C1 segment of cervical spinal cord (tissue), 14 donors: Measurements from ENCODE around the gene ZNF273.
"Not testable (repeated sequence)": the region's sequence is repeated elsewhere in the genome, so short reads cannot be mapped to it uniquely, and the experiment has no call there.

Experiments
- DNase-seq, 14 donors: peaks; one replicate each; lab custom pipeline; 2025; lab: John Stamatoyannopoulos, UW

The ZNF273 gene

DNA sequence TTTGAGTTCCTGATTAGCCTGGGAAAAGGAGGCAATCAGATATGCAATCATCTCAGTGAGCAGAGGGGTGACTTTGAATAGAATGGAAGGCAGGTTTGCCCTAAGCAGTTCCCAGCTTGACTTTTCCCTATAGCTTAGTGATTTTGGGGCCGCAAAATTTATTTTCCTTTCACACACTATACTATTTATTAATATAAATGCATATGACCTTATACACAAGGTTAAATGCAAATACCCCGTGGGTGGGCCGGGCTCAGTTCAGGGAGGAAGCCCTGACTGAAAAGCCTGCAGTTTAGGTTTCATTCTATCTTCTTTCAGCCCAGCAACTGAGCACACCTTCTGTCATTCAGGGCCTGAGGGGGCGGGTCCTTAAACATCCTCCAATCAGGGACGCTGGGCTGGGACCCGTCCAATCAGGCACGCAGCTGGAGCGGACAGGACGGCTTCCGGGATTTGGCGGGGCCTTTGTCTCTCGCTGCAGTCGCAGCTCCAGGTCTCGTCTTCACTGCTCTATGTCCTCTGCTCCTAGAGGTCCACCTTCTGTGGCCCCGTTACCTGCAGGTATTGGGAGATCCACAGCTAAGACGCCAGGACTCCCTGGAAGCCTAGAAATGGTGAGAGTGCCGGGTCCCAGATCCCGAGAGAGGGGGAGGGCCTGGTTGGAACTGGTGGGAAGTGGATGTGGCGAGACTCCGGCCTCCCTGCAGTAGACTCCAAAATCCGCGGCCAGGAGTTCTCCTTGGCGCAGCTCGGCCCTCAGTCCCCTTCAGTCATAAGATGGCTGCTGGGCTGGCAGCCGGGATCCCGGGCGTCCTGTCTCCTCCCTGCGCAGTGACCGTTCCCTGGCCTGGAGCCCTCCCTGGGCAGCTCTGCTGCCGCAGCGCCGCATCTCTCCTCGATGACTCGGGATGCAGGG, at the start of gene ZNF273:
Gene ZNF273, plus strand, starts transcription at position 468 of the 916 bp plus-strand sequence. Its CDS starts 45 bp downstream, at position 513.
- DNase-seq: peak; percentile 23 to 90 (median 82)

DNA sequence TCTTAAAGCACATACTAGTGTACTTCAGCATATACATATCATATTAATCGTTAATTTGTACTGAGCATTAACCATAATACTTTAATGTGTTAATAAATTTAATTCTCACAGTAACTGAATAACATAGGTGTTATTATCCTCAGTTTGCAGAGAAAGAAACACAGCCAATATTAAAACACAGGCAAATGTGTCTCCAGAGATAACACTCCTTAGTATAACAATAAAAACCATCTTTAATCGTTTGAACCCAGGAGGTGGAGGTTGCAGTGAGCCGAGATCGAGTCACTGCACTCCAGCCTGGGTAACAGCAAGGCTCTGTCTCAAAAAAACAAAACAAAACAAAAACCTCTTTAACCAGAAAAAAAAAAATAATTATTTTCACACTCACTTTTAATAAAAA, 49.4 kb upstream of the ZNF273 start:
- DNase-seq: no peak

DNA sequence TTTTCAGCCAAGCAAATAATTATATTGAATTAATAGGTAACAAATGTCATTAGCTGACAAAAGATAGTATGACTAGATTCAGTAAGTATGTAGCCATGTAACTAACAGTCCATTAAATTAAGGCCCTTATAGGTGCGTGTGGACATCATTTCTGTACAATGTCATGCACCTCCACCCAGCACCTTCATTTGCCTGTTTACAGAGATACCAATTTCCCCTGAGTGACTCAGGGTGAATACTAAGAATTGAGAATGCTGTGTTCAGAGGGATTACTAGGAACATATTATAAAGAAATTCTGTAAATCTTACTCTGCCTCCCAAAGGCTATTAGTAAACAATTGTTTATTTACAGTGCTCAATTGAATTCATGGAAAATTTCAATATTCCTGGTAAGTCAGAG, 48.1 kb upstream of the ZNF273 start:
- no peak for DNase-seq

DNA sequence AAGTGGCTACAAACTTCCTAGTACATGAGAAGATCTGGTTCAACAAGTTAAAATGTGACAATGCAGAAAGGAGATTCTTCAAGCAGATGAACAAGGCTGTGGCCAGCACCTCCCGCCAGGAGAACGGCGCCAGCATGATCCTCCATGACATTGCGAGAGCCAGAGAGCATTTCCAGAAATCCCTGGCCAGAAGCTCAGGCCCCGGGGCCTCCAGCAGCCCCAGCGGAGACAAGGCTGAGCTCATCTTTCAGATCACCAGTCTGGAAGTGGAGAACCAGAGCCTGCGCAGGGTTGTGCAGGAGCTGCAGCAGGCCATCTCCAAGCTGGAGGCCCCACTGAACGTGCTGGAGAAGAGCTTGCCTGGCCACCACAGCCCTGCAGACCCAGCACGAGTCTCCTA, 40.1 kb upstream of the ZNF273 start:
- DNase-seq: no peak

DNA sequence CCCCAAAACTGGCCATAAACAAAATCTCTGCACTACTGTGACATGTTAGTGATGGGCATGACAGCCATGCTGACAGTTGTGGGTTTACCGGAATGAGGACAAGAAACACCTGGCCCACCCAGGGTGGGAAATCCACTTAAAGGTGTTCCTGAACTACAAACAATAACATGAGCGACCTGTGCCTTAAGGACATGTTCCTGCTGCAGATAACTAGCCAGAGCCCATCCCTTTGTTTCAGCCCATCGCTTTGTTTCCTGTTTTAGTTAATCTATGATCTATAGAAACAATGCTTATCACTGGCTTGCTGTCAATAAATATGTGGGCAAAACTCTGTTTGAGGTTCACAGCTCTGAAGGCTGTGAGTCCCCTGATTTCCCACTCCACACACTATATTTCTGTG, 39.5 kb upstream of the ZNF273 start:
- not testable (repeated sequence) for DNase-seq

DNA sequence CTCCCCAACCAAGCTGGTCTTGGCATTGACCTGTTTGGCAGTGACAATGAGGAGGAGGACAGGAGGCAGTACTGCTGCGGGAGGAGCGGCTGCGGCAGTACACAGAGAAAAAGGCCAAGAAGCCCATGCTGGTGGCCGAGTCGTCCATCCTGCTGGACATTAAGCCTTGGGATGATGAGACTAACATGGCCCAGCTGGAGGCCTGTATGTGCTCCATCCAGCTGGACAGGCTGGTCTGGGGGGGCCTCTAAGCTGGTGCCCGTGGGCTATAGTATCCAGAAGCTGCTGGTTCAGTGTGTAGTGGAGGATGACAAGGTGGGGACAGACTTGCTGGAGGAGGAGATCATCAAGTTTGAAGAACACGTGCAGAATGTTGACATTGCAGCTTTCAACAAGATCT, 39.1 kb upstream of the ZNF273 start:
- DNase-seq: no peak

DNA sequence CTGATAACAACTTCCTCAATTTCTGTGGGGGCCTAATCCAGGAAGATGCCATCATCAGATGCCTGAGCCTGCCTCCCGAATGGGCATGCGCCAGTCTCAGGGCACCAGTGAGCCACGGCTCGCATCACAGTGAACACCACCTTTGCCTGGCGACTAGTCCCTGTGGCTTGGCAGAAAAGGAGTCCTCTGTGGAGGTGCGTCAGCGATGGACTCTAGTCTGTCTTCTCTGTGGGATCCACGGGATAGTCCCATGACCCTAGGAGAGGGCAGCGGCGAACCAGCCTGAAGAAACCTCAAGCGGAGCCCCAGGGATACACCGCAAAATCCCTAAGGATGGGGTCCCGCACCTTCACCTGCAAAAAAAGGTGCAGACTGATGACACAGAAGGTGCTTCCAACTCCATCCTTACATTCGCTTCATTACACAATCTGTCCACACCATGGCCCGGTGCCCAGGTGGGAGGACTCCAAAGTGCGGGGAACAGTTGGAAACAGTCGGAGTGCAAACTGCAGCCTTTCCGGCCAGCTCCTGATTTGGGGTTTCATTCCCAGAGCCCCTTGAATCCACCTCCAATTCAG, 35.1 kb upstream of the ZNF273 start:
- no peak for DNase-seq

DNA sequence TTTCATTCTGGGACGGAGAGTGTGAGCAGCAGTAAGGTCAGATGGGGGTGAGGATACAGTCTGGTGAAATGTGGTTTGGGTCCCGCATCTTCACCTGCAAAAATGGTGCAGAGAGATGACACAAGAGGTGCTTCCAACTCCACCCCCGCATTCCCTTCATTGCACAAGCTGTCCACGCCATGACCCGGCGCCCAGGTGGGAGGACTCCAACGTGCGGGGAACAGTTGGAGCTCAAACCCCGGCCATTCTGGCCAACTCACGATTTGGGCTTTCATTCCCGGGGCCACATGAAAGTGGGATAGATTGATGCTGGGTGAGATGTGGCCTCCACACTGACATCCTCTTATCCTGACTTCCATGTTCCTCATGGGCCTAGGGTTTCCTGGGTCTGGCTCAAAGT, 34.6 kb upstream of the ZNF273 start:
- no peak for DNase-seq

DNA sequence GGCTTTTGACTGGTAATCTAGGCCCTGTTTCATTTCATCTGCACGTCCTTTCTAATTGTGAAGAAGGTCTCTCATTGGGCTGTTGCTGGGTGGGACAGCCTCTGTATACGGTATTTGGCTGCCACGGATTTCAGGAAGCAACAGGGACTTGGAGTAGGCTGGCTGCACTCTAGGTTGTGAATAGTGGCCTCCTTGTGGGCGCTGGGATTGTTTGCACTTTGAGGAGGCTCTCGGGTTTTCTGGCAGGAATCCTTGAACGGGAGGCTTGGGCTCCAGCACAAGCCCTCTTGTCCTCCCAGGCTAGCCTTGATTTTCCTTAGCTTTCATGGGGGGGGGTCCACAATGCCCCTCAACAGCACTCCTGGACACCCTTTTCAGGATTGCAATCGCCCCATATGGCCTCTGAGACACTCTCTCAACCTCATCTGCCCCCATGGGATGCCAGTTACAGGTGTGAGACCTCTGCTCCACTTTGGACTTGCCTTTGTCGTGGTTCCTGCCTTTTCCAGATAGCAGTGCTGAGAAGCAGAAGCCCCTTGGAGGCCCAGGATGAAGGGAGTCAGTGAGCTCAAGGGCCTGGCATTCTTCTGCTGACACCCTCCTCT, 33.9 kb upstream of the ZNF273 start:
- no peak for DNase-seq

DNA sequence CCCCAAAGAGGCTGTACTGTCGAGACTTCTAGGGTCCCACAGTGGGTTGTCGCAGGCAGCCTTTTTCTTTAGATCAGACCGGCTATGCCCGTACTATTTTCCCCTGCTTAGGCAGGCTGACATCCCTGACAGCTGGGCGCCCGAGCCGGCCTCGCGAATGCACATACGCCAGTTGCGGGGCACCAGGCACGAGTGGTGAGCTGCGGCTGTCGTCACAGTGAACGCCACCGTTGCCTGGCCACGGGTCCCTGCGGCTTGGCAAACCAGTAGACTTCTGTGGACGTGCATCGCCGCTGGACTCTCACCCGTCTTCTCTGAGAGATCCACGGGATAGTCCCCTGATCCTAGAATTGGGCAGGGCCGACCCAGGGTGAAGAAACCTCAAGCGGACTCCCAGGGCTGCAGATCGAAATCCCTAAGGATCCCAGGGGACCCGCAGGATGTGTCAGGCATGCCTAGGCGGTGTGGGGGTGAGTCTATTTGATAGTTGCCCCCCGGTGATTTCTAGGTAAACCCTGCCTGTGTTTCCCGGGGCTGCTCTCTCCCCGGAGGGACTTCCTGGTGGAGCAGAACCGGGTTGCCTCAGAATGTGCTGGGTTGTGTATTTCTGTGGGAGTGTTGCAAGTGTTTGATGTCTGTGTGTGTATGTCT, 33.0 kb upstream of the ZNF273 start:
- no peak for DNase-seq

DNA sequence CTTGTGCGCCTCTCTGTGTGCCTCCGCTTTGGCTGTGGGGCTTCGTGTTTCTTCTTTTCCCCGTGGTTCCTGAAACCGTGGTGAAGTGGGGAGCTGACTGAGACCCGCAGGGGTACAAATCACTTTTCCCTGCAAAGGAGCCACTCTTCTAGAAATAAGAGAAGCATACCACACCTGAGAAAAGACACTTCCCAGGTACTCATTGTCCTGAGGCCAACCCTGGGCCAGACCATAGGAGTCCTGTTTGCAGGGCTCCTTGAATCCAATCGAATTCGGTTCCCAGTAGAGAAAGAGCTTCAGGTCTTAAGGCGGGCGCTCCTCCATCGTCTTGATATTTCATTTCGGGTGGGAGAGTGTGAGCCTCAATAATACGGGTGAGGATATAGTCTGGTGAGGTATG, 32.4 kb upstream of the ZNF273 start:
- no peak for DNase-seq

DNA sequence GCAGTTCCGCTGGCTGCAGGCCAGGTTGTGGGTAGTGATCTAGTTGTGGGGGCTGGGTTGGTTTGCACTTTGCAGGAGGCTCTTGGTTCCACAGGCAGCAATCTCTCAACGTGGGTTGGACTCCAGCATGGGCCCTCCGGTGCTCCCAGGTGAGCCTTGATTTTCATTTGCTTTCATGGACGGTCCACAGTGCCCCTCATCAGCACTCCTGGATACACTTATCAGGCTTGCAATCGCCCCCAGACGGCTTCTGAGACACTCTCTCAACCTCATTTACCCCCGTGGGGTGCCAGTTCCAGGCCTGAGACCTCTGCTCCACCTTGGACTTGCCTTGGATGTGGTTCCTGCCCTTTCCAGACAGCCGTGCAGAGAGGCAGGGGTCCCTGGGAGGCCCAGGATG, 31.3 kb upstream of the ZNF273 start:
- DNase-seq: no peak

DNA sequence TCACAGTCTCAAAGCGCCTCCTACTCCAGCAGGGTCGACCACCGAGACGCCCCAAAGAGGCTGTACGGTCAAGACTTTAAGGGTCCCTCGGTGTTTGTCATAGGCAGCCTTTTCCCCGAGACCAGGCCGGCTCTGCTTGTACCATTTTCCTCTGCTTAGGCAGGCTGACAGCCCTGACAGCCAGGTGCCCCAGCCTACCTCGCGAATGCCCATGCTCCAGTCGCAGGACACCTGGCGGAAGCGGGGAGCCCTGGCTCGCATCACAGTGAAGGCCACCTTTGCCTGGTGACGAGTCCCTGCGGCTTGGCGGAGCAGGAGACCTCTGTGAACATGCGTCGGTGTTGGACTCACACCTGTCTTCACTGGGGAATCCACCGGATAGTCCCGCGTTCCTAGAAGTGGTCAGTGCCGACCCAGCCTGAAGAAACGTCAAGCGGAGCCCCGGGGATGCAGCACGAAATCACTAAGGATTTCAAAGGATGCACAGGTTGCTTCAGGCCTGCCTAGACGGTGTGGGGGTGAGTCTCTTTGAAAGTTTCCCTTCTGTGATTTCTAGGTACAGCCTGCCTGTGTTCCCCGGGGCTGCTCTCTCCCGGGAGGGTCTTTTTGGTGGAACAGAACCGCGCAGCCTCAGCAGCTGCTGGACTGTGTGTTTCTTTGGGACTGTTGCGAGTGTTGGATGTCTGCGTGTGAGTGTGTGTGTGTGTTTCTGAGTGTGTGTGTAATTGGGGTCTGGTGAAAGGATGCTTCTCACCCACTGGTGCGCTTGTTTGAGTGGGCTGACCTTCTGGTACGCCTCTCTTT, 30.5 kb upstream of the ZNF273 start:
- DNase-seq: no peak

DNA sequence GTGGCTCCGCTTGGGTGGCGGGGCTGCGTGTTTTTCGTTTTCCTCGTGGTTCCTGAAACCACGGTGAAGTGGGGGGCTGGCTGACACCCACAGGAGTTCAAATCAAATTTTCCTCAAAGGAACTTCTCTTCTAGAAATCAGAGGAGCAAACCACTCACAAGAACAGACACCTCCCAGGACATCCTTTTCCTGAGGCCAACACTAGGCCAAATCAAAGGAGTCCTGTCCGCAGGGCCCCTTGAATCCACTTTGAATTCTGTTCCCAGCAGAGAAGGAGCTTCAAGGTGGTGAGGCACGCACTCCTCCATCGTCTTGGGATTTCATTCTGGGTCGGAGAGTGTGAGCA, 29.9 kb upstream of the ZNF273 start:
- DNase-seq: no peak

DNA sequence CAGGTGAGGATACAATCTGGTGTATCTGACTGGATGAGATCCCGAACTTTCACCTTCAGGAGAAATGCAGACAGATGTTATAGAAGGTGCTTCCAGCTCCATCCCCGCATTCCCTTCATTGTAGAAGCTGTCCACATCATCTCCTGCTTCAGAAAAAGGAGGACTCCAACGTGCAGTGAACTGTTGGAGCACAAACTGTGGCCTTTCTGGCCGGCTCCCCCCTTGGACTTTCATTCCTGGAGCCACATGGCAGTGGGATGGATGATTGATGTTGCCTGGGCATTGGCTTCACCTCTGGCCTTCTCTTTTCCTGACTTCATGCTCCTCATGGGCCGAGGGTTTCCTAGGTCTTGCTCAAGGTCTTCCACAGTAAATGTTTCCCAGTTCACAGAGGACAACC, 29.6 kb upstream of the ZNF273 start:
- no peak for DNase-seq

DNA sequence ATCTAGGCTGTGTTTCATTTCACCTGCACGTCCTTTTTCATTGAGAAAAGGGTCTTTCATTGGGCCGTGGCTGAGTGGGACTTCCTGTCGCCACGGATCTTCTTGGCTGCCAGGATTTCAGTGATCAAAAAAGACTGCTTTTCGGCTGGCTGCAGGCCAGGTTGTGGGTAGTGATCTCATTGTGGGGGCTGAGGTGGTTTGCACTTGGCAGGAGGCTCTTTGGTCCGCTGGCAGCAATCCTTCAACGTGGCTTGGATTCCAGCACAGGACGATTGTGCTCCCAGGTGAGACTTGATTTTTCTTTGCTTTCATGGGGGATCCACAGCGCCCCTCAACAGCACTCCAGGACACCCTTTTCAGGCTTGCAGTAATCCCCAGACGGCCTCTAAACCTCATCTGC, 29.0 kb upstream of the ZNF273 start:
- no peak for DNase-seq

DNA sequence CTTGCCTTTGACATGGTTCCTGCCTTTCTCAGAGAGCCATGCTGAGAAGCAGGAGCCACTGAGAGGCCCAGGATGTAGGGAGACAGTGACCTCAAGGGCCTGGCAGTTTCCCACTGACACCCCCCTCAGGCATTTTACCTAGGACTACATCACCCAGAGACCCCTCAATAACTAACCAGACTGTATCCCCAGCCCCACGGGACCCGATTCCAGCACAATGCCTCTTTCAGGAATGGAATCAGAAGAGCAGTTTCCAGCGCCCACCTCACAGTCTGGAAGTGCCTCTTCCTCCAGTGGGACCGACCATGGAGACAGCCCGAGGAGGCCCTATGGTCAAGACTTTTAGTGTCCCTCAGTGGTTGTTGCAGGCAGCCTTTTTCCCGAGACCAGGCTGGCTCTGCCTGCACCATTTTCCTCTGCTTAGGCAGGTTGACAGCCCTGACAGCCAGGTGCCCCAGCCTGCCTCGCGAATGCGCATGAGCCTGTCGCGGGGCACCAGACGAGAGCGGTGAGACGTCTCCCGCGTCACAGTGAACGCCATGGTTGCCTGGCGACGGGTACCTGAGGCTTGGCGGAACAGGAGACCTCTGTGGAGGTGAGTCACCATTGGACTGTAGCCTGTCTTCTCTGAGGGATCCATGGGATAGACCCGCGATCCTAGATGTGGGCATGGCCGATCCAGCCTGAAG, 28.4 kb upstream of the ZNF273 start:
- no peak for DNase-seq

DNA sequence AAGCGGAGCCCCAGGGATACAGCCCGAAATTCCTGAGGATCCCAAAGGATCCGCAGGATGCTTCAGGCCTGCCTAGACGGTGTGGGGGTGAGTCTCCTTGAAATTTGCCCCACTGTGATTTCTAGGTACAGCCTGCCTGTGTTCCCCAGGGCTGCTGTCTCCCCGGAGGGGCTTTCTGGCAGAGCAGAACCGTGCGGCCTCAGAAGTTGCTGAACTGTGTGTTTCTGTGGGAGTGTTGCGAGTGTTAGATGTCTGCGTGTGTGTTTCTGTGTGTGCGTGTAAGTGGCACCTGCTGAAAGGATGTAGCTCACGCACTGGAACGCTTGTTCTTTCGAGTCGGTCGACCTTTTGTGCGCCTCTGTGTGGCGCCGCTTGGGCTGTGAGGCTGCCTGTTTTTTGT, 27.8 kb upstream of the ZNF273 start:
- DNase-seq: no peak

DNA sequence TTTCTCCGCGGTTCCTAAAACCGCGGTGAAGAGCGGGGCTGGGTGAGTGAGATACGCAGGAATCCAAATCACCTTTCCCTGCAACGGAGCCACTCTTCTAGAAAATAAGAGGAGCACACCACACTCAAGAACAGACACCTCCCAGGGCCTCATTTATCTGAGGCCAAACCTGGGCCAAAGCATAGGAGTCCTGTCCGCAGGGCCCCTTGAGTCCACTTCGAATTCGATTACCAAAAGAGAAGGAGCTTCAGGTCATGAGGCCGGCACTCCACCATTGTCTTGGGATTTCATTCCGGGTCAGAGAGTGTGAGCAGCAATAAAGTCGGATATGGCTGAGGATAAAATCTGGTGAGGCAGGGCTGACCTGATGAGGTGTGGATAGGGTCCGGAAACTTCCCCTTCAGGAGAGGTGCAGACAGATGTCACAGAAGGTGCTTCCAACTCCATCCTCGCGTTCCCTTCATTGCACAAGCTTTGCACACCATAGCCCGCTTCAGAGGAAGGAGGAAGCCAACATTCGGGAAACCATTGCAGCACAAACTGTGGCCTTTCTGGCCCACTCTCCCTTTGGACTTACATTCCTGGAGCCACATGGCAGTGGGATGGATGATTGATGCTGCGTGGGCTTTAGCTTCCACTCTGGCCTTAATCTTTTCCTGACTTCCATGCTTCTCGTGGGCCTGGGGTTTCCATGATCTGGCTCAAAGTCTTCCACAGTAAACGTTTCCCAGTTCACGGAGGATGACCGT, 27.2 kb upstream of the ZNF273 start:
- no peak for DNase-seq
